ENCODE results near the gene MSRB1.

MSRB1 gene

GRCh38 chr16:1977875-1978268 is 34.9 kb upstream of the MSRB1 start:
- Histone ChIP-seq H3F3A (ENCODE audit: control insufficient read depth, insufficient read depth) (peaks cover 8% of the 10 kb centered on the region), H3K9me2 (replicated peaks; ENCODE audit: control insufficient read depth, low read length) (no peaks in the 10 kb centered on the region), H3K36me3 (ENCODE audit: control insufficient read depth, low read length) (peaks cover 54% of the 10 kb centered on the region), H3K9me3 (ENCODE audit: control insufficient read depth, insufficient read depth, low read length) (no peaks in the 10 kb centered on the region), H3K4me1 (ENCODE audit: control insufficient read depth, low read length) (peaks cover 16% of the 10 kb centered on the region), H3K4me2 (ENCODE audit: low read length) (no peak overlapping the region), H3K79me2 (ENCODE audit: control insufficient read depth, low read length) (peaks cover 18% of the 10 kb centered on the region), H3K27ac (ENCODE audit: low read depth, low read length) (no peak overlapping the region), H4K20me1 (ENCODE audit: control insufficient read depth, insufficient read depth, low read depth, low read length) (no peaks in the 10 kb centered on the region), H3K27me3 (ENCODE audit: control insufficient read depth, low read length) (peaks cover 29% of the 10 kb centered on the region), H3K4me3 (ENCODE audit: low read length) (no peak overlapping the region)
- TF ChIP-seq EZH2phosphoT487 (IDR thresholded peaks at IDR 0.05; ENCODE audit: borderline replicate concordance, low read length), result no peak
- TF ChIP-seq CTCF (IDR thresholded peaks at IDR 0.05; ENCODE audit: low read depth, low read length, poor library complexity, severe bottlenecking), result no peak

GRCh38 chr16:1976951-1977874 is 34.2 kb upstream of the MSRB1 start:
- no peaks in the 10 kb centered on the region for H3K9me2 ChIP-seq (replicated peaks; ENCODE audit: control insufficient read depth, low read length)
- peaks cover 21% of the 10 kb centered on the region for H3K4me1 ChIP-seq (ENCODE audit: control insufficient read depth, low read length)
- no peaks in the 10 kb centered on the region for H3K9me3 ChIP-seq (ENCODE audit: control insufficient read depth, insufficient read depth, low read length)
- H3K79me2 ChIP-seq (ENCODE audit: control insufficient read depth, low read length), result peaks cover 24% of the 10 kb centered on the region
- no peaks in the 10 kb centered on the region for H4K20me1 ChIP-seq (ENCODE audit: control insufficient read depth, insufficient read depth, low read depth, low read length)
- H3K36me3 ChIP-seq (ENCODE audit: control insufficient read depth, low read length), result peaks cover 55% of the 10 kb centered on the region
- H3F3A ChIP-seq (ENCODE audit: control insufficient read depth, insufficient read depth), result peaks cover 8% of the 10 kb centered on the region
- H3K27ac ChIP-seq (ENCODE audit: low read depth, low read length), result no peak overlapping the region
- no peak overlapping the region for H3K4me2 ChIP-seq (ENCODE audit: low read length)
- no peak for TF ChIP-seq EZH2phosphoT487 (IDR thresholded peaks at IDR 0.05; ENCODE audit: borderline replicate concordance, low read length)
- no peak for TF ChIP-seq CTCF (IDR thresholded peaks at IDR 0.05; ENCODE audit: low read depth, low read length, poor library complexity, severe bottlenecking)
- H3K27me3 ChIP-seq (ENCODE audit: control insufficient read depth, low read length), result peaks cover 22% of the 10 kb centered on the region
- H3K4me3 ChIP-seq (ENCODE audit: low read length), result no peak overlapping the region

- H3K27ac ChIP-seq (ENCODE audit: low read depth, low read length), result no peak overlapping the region
- H3K27me3 ChIP-seq (ENCODE audit: control insufficient read depth, low read length), result peaks cover 12% of the 10 kb centered on the region
These were observed 33.2 kb upstream of the MSRB1 start for GRCh38 chr16:1976216-1976520.

More at GRCh38 chr16:1976216-1976520, 33.2 kb upstream of the MSRB1 start:
- Histone ChIP-seq H3K9me2 (replicated peaks; ENCODE audit: control insufficient read depth, low read length) (no peaks in the 10 kb centered on the region), H3K4me2 (ENCODE audit: low read length) (no peak overlapping the region), H3K4me1 (ENCODE audit: control insufficient read depth, low read length) (peaks cover 18% of the 10 kb centered on the region), H3K9me3 (ENCODE audit: control insufficient read depth, insufficient read depth, low read length) (no peaks in the 10 kb centered on the region), H4K20me1 (ENCODE audit: control insufficient read depth, insufficient read depth, low read depth, low read length) (no peaks in the 10 kb centered on the region), H3F3A (ENCODE audit: control insufficient read depth, insufficient read depth) (peaks cover 2% of the 10 kb centered on the region; the same call in 1 of the 2 replicates), H3K36me3 (ENCODE audit: control insufficient read depth, low read length) (peaks cover 60% of the 10 kb centered on the region), H3K4me3 (ENCODE audit: low read length) (no peak overlapping the region), H3K79me2 (ENCODE audit: control insufficient read depth, low read length) (peaks cover 33% of the 10 kb centered on the region)
- TF ChIP-seq CTCF (IDR thresholded peaks at IDR 0.05; ENCODE audit: low read depth, low read length, poor library complexity, severe bottlenecking), result no peak
- no peak for TF ChIP-seq EZH2phosphoT487 (IDR thresholded peaks at IDR 0.05; ENCODE audit: borderline replicate concordance, low read length)

All from DOHH2 (cell line).